ENCODE measurements around the gene SLC22A1.

GRCh38 chr6:160079686-160080043 lies 42.0 kb upstream of the SLC22A1 start:
- TF ChIP-seq CTCF (IDR thresholded peaks at IDR 0.05) (no peak), POLR2AphosphoS5 (IDR thresholded peaks at IDR 0.05) (no peak)

Data from gastroesophageal sphincter (tissue), 3 donors.